ENCODE data around the gene UNC93A. TPM values are rescaled to one million over a fixed set of nuclear protein-coding genes. Genes with fewer than 3 reads are reported as not detected.

UNC93A gene
- total RNA-seq, 2 experiments from 2014 or later, result not detected

Other genes with a start within 250 kb of the UNC93A start
- under 1 TPM; 0.31 to 0.37 TPM for gene CCR6, start 168.2 kb upstream of the UNC93A start, total RNA-seq
- not detected for gene GPR31, start 133.3 kb upstream of the UNC93A start, total RNA-seq
- gene TTLL2, start 33.8 kb downstream of the UNC93A start, total RNA-seq, result not detected